Panc1 (cell line): ENCODE data around the gene MCM3AP. TPM values are rescaled to one million over a fixed set of nuclear protein-coding genes. Genes with fewer than 3 reads are reported as not detected.
"Not testable (repeated sequence)": the region's sequence is repeated elsewhere in the genome, so short reads cannot be mapped to it uniquely, and the experiment has no call there.

ENCODE experiments used
- ATAC-seq: fragments of 200-7000 bp; cut with Tn5 transposase; 2 replicates; pipeline ENCODE4 v1.9.1; 2020; ENCODE audit warnings: mild to moderate bottlenecking, moderate library complexity
- BruUV-seq: library from RNA; stranded (reverse); fragments of 400-500 nt; replicated peaks from 2 replicates; lab custom pipeline; 2021; lab: Mats Ljungman, UMichigan
- CTCF ChIA-PET: fragments of 300-600 bp; sonication (Branson Sonifier 250); formaldehyde crosslinking; loops from one replicate; lab custom pipeline; 2022; ENCODE audit warnings: antibody characterized with exemption; lab: Charles Lee
- POLR2A ChIA-PET: fragments of 300-600 bp; sonication (Branson Sonifier 250); formaldehyde crosslinking; loops from one replicate; lab custom pipeline; 2022; ENCODE audit warnings: antibody characterized with exemption; lab: Charles Lee
- DNase-seq: peaks from one replicate; pipeline ENCODE4 v3.0.0-alpha.2; 2010; ENCODE audit warnings: low read depth, low spot score
- H3K27ac ChIP-seq: 2 replicates; pipeline ENCODE4 v1.5.1; 2011; ENCODE audit warnings: mild to moderate bottlenecking, low read length, inconsistent platforms
- H3K27me3 ChIP-seq: fragments of 200-500 bp; sonication (Bioruptor generic); 2 replicates; pipeline ENCODE4 v1.6.0; 2014; ENCODE audit warnings: low read length, inconsistent platforms; ENCODE audit not compliant: control insufficient read depth, insufficient read depth
- H3K36me3 ChIP-seq: fragments of 200-500 bp; sonication (Bioruptor generic); 2 replicates; pipeline ENCODE4 v1.5.1; 2014; ENCODE audit warnings: inconsistent platforms, mild to moderate bottlenecking, low read length, moderate library complexity; ENCODE audit not compliant: control insufficient read depth, insufficient read depth
- H3K4me1 ChIP-seq: 2 replicates; pipeline ENCODE4 v1.5.1; 2011; ENCODE audit warnings: inconsistent platforms, mild to moderate bottlenecking, low read length, moderate library complexity; ENCODE audit not compliant: control insufficient read depth, insufficient read depth
- H3K4me3 ChIP-seq, 2 experiments: 2 replicates each; pipeline ENCODE4 v1.5.1; 2011 to 2012; ENCODE audit warnings: low read depth in 2 of 2, low read length in 2 of 2, mild to moderate bottlenecking in 2 of 2, inconsistent platforms in 1 of 2, moderate library complexity in 1 of 2
- H3K9me3 ChIP-seq: fragments of 200-500 bp; sonication (Bioruptor generic); 2 replicates; pipeline ENCODE4 v1.5.1; 2014; ENCODE audit warnings: low read depth, mild to moderate bottlenecking, inconsistent platforms, low read length, moderate library complexity; ENCODE audit not compliant: control insufficient read depth, insufficient read depth
- POLR2AphosphoS5 ChIP-seq: IDR thresholded peaks from 2 replicates; pipeline ENCODE4 v1.6.1; 2012; ENCODE audit warnings: mild to moderate bottlenecking, low read depth, low read length, moderate library complexity
- SIN3A ChIP-seq: IDR thresholded peaks from 2 replicates; pipeline ENCODE4 v1.6.1; 2012; ENCODE audit warnings: low read depth, mild to moderate bottlenecking, low read length, moderate library complexity, borderline replicate concordance; ENCODE audit not compliant: insufficient read depth
- TCF7L2 ChIP-seq: IDR thresholded peaks from 2 replicates; pipeline ENCODE4 v1.6.1; 2011; ENCODE audit warnings: mild to moderate bottlenecking, low read depth, low read length, inconsistent platforms
- in situ Hi-C: cut with HindIII; loops from 2 replicates; pipeline ENCODE4 v1.10.0; 2016; ENCODE audit warnings: low sequenced_read_pairs, low pct_unique_long_range_greater_than_20kb
- intact Hi-C: fragments of 100-400 bp; cut with micrococcal nuclease; formaldehyde crosslinking; loops from one replicate; pipeline ENCODE4 v1.10.0; 2022; ENCODE audit not compliant: unreplicated experiment
- total RNA-seq: library from RNA; stranded (reverse); gene quantifications from one replicate; pipeline ENCODE4 v1.2.1, GENCODE V29; 2021; ENCODE audit not compliant: unreplicated experiment
- TF ChIP-seq, protein P1 (sequence below): fragments of 450-650 bp; IDR thresholded peaks from 2 replicates; pipeline ENCODE4 v1.5.1; 2017; ENCODE audit warnings: mild to moderate bottlenecking
- TF ChIP-seq, protein P2 (sequence below), 2 experiments: IDR thresholded peaks; 2 replicates each; pipeline ENCODE4 v1.6.1; 2011 to 2012; ENCODE audit warnings: low read depth in 2 of 2, control low read depth in 1 of 2, low read length in 1 of 2, mild to moderate bottlenecking in 1 of 2, moderate library complexity in 1 of 2; ENCODE audit not compliant: insufficient read depth in 1 of 2

MCM3AP gene
- total RNA-seq, 1 experiment from 2014 or later: 95.0 TPM

DNA sequence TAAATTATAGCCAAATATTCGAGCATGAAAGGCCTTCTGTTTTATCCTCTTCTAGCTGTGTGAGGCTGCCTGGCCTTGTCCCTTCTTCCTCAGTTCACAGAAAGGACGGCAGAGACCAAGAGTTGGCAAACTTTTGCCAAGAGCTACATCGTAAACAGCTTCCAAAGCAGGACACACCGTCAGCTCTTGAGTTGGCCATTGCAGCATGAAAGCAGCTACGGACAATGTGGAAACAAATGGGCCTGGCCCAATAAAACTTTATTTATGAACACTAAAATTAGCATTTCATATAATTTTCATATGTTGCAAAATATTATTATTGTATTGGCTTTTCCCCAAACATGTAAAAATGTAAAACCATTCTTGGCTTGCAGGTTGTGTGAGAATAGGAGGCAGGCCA, 27.5 kb upstream of the MCM3AP start:
- Histone ChIP-seq H3K27ac (no peak overlapping the region), H3K4me3 (no peak overlapping the region), H3K27me3 (no peaks in the 10 kb centered on the region), H3K9me3 (no peaks in the 10 kb centered on the region), H3K4me1 (no peaks in the 10 kb centered on the region), H3K36me3 (no peaks in the 10 kb centered on the region)
- intact Hi-C loops: no loop called here
- CTCF ChIA-PET: no interaction called here
- DNase-seq (no peak), ATAC-seq (no peak)
- TF ChIP-seq, protein P1, sequence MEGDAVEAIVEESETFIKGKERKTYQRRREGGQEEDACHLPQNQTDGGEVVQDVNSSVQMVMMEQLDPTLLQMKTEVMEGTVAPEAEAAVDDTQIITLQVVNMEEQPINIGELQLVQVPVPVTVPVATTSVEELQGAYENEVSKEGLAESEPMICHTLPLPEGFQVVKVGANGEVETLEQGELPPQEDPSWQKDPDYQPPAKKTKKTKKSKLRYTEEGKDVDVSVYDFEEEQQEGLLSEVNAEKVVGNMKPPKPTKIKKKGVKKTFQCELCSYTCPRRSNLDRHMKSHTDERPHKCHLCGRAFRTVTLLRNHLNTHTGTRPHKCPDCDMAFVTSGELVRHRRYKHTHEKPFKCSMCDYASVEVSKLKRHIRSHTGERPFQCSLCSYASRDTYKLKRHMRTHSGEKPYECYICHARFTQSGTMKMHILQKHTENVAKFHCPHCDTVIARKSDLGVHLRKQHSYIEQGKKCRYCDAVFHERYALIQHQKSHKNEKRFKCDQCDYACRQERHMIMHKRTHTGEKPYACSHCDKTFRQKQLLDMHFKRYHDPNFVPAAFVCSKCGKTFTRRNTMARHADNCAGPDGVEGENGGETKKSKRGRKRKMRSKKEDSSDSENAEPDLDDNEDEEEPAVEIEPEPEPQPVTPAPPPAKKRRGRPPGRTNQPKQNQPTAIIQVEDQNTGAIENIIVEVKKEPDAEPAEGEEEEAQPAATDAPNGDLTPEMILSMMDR: no peak
- TF ChIP-seq TCF7L2 (no peak), POLR2AphosphoS5 (no peak), SIN3A (no peak)
- TF ChIP-seq, protein P2, sequence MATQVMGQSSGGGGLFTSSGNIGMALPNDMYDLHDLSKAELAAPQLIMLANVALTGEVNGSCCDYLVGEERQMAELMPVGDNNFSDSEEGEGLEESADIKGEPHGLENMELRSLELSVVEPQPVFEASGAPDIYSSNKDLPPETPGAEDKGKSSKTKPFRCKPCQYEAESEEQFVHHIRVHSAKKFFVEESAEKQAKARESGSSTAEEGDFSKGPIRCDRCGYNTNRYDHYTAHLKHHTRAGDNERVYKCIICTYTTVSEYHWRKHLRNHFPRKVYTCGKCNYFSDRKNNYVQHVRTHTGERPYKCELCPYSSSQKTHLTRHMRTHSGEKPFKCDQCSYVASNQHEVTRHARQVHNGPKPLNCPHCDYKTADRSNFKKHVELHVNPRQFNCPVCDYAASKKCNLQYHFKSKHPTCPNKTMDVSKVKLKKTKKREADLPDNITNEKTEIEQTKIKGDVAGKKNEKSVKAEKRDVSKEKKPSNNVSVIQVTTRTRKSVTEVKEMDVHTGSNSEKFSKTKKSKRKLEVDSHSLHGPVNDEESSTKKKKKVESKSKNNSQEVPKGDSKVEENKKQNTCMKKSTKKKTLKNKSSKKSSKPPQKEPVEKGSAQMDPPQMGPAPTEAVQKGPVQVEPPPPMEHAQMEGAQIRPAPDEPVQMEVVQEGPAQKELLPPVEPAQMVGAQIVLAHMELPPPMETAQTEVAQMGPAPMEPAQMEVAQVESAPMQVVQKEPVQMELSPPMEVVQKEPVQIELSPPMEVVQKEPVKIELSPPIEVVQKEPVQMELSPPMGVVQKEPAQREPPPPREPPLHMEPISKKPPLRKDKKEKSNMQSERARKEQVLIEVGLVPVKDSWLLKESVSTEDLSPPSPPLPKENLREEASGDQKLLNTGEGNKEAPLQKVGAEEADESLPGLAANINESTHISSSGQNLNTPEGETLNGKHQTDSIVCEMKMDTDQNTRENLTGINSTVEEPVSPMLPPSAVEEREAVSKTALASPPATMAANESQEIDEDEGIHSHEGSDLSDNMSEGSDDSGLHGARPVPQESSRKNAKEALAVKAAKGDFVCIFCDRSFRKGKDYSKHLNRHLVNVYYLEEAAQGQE (IDR thresholded peaks at IDR 0.05; ENCODE audit: insufficient read depth in 1 of 2, low read depth in 2 of 2, low read length in 1 of 2): no peak
- no TSS peak for BruUV-seq
- in situ Hi-C loops: no loop called here
- POLR2A ChIA-PET: no interaction called here

DNA sequence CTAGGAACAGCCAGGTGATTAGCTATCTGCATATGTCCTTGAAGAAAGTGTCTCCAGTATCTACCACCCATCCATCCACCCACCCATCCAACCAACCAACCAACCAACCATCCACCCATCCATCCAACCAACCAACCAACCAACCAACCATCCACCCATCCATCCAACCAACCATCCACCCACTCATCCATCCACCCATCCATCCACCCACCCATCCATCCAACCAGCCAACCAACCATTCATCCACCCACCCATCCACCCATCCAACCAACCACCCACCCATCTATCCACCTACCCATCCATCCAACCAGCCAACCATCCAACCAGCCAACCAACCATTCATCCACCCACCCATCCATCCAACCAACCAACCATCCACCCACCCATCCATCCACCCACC, 26.2 kb upstream of the MCM3AP start:
- in situ Hi-C loops: no loop called here
- Histone ChIP-seq H3K36me3 (no peaks in the 10 kb centered on the region), H3K27ac (no peak overlapping the region), H3K27me3 (no peaks in the 10 kb centered on the region), H3K4me3 (no peak overlapping the region), H3K4me1 (no peaks in the 10 kb centered on the region), H3K9me3 (no peaks in the 10 kb centered on the region)
- DNase-seq: no peak
- POLR2A ChIA-PET: no interaction called here
- no TSS peak for BruUV-seq
- CTCF ChIA-PET: no interaction called here
- ATAC-seq: no peak
- TF ChIP-seq, protein P2 (IDR thresholded peaks at IDR 0.05; ENCODE audit: insufficient read depth in 1 of 2, low read depth in 2 of 2, low read length in 1 of 2): no peak
- TF ChIP-seq, protein P1: no peak
- TF ChIP-seq TCF7L2 (no peak), SIN3A (no peak), POLR2AphosphoS5 (no peak)
- intact Hi-C loops: no loop called here

DNA sequence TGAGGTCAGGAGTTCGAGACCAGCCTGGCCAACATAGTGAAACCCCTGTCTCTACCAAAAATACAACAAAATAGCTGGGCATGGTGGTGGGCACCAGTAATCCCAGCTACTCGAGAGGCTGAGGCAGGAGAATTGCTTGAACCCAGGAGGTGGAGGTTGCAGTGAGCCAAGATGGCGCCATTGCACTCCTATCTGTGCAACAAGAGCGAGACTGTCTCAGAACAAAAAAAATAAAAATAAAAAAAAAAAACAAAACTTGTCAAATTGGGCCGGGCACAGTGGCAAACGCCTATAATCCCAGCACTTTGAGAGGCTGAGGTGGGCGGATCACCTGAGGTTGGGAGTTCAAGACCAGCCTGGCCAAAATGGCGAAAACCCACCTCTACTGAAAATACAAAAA, 24.8 kb upstream of the MCM3AP start:
- CTCF ChIA-PET, H3K4me1 ChIP-seq, POLR2A ChIA-PET, H3K9me3 ChIP-seq, H3K36me3 ChIP-seq, H3K27me3 ChIP-seq, in situ Hi-C loops, H3K4me3 ChIP-seq, H3K27ac ChIP-seq, intact Hi-C loops, DNase-seq, BruUV-seq, ATAC-seq: not testable (repeated sequence)
